NK-92 (cell line): Measurements from ENCODE around the gene TRIM72.
"Not testable (repeated sequence)": the region's sequence is repeated elsewhere in the genome, so short reads cannot be mapped to it uniquely, and the experiment has no call there.

Source experiments
- DNase-seq: peaks from one replicate; lab custom pipeline; 2025; ENCODE audit not compliant: unreplicated experiment; lab: John Stamatoyannopoulos, UW

The TRIM72 gene

DNA sequence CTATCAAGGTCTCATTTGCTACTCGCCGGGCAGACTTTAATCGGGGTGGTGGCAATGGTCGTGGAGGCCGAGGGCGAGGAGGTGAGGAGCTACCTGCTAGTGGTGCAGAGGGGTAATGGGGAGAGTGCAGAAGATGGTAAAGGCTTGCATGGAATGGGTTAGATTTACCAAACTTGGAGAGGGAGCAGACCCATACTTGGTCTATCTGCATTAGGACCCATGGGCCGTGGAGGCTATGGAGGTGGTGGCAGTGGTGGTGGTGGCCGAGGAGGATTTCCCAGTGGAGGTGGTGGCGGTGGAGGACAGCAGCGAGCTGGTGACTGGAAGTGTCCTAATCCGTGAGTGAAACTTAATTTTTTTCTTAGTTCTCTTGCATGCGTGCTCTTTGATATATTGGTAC lies 23.9 kb upstream of the TRIM72 start:
- DNase-seq = no peak

DNA sequence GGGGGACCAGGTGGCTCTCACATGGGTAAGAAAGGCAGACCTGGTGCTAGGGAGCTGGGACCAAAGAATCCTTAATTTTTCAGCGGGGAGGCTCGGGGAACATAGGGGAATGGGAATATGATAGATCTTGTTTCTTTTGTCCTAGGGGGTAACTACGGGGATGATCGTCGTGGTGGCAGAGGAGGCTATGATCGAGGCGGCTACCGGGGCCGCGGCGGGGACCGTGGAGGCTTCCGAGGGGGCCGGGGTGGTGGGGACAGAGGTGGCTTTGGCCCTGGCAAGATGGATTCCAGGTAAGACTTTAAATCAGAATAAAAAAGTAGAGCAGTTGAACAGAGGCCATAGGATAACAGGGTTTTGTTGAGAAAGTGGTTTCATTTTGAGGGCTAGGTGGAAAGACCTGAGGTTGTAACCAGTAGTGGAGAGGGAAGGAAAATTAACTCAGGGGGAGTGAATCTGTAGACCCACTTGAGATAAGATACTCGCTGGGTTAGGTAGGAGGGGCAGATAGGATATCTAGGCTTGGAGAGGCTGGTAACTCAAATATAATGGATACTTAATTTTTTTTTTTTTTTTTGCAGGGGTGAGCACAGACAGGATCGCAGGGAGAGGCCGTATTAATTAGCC lies 23.0 kb upstream of the TRIM72 start:
- no peak for DNase-seq

DNA sequence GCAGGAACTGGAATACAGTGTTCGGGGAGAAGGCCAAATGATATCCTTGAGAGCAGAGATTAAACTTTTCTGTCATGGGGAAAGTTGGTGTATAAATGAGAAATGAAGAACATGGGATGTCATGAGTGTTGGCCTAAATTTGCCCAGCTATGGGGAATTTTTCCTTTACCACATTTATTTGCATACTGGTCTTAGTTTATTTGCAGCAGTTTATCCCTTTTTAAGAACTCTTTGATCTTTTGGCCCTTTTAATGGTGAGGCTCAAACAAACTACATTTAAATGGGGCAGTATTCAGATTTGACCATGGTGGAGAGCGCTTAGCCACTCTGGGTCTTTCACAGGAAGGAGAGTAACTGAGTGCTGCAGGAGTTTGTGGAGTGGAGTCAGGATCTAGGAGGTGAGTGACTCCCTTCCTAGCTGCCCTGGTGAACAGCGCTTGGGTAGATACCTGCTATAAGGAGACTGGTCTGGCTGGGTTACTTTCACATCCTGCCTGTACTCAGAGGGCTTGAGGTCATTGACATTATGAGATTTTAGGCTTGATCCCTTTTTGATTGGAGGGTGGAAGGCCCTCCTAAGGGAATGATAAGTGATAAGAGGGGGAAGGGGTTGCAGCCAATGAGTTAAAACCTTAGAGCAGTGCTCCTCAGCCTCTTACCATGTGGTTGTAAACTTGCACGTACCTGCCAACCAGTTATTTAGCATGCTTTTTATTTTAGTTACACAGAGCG lies 22.1 kb upstream of the TRIM72 start:
- no peak for DNase-seq

DNA sequence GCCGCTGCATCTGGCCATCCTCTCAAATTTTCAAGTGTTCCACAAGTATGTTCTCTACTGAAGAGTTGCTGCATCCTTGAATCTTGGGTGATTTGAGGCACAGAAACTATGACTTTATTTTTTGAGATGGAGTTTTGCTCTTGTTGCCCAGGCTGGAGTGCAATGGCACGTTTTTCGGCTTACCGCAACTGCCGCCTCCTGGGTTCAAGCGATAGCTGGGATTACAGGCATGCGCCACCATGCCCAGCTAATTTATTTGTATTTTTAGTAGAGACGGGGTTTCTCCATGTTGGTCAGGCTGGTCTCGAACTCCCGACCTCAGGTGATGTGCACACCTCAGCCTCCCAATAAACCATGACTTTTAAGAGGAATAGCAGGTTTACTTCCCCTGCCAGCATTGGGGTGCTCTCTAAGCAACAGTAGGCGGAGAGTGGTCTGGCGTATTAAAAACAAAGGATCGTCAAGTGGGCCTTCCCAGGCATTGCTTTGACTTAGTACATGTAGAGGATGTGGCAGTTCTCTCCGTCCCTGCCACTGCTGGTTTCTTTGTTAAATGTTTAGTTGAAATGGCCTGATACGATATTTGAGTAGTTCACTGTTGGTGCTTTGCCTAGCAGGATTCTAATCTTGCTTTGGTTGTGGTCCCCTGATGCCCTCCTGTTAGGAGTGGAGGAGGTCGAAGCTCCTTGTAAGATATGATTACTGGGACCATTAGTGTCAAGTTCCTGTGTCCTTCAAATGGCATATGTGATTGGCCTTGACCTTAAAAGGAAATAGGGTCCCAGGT lies 20.9 kb upstream of the TRIM72 start:
- no peak for DNase-seq

DNA sequence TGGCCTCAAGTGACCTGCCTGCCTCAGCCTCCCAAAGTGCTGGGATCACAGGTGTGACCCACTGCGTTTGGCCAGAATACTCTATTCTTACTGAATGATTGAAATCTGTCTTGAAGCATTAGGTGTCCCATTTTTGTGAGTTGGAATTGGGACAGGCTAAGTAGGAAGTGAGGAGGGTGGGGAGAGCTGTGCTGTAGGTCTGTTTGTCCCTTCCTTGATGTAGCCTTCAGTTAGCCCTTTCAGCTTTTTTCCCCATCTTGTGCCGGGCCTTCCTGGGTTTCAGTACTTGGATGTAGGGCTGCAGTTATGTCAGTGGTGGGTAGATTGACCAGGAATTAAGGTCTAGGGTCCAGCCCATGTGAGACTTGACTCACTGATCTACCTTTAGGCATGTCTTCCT lies 20.0 kb upstream of the TRIM72 start:
- DNase-seq = no peak

DNA sequence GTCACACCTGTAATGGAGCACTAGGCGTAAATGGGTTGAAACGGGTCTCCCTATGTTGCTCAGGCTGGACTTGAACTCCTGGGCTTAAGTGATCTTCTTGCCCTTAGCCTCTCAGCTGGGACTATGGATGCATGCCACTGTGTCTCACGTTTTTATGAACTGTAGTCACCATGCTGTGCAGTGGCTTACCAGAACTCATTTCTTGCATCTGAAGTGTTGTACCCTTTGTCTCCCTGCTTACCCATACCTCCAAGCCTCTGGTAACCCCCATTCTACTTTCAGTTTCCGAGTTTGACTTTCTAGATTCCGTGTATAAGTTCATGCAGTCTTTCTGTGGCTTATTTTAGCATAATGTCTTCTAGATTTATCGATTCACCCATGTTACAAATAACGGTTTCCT lies 19.0 kb upstream of the TRIM72 start:
- no peak for DNase-seq

DNA sequence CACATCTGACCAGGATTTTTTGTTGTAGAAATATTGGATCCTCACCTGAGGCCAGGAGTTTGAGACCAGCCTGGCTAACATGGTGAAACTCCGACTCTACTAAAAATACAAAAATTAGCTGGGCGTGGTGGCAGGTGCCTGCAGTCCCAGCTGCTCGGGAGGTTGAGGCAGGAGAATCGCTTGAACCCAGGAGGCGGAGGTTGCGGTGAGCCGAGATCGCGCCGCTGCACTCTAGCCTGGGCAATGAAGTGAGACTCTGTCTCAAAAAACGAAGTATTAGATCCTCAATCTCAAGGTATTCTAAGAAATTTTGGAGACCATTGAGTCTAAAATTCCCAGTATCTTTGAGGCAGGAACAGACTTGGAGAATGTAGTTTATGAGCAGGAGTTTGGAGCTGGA lies 18.1 kb upstream of the TRIM72 start:
- not testable (repeated sequence) for DNase-seq

DNA sequence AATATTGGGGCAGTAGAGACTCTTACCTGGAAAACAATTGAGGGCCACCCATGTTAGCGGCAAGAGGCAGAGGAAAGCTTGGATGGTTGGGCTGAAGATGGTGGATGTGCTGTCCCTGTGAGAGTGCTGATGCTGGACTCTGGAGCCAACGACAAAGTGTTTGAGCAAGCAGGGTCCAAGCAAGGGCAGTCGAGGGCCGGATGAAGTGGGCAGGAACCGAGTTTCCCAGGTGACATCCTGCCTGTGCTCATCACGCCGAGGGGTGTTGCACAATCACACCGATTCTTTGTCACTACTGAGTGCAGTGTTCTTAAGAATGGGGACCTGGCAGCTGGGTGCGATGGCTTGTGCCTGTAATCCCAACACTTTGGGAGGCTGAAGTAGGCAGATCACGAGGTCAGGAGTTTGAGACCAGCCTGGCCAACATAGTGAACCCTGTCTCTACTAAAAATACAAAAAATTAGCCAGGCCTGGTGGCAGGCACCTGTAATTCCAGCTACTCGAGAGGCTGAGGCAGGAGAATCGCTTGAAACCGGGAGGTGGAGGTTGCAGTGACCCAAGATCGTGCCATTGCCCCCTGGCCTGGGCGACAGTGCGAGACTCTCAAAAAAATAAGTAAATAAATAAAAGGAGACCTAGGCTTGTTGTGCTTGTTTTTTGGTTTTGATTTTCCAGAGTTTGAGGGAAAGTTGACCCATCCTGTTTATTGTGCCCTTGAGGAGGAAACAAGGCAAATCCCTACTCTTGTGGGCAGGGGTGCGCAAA lies 17.4 kb upstream of the TRIM72 start:
- no peak for DNase-seq

DNA sequence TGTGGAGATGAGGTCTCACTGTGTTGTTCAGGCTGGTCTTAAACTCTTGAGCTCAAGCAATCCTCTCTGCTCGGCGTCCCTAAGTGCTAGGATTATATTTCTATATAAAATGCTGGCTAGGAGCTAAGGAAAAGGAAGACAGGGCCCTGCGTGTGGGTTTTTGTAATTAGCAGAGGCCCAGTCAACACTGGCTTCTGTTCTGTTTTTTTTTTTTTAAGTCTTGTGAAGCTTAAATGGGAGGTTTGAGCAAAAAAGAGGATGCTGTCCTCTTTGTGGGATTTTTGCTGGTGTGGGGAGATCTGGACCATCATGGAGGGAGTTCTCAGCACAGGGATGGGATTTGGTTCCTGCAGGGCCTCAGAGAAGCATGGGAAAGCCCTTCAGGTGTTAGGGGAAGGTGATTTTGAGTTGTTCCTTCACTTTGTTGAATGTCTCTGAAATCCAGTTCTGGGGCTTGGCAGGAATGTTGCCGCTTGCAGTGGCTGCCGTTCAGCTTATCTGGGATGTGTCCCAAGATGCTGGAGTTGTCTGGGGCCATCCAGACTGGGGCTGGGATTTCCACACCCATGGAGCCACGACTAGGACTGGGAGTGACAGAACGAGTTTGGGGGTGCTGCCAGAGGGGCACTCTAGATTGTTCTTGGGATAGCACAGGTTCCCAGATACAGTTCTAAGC lies 15.6 kb upstream of the TRIM72 start:
- DNase-seq = no peak

DNA sequence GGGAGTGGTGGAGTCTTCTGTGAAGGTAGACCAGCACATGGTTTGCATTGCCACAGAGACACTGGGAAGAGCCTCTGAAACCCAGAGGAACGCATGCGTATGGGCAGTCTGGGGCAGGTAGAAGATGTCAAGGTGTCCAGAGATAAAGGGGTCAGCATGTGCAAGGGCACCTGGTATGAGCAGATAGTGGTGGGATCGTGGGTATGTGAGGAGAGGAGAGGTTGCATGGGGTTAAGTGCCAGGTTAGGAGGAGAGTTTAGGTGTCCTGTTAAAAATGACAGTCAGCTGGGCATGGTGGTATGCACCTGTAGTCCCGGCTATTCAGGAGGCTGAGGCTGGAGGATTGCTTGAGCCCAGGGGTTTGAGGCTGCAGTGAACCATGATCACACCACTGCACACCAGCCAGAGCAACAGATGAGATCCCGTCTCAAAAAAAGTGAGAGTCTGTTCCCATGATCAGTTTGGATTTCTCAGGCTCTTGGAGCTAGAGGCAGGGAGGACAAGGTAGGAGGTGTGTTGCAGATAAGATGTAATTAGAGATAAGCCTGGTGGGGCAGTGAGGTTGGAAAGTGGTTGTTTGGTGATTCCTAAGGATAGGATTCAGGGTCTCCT lies 14.4 kb upstream of the TRIM72 start:
- DNase-seq = no peak

DNA sequence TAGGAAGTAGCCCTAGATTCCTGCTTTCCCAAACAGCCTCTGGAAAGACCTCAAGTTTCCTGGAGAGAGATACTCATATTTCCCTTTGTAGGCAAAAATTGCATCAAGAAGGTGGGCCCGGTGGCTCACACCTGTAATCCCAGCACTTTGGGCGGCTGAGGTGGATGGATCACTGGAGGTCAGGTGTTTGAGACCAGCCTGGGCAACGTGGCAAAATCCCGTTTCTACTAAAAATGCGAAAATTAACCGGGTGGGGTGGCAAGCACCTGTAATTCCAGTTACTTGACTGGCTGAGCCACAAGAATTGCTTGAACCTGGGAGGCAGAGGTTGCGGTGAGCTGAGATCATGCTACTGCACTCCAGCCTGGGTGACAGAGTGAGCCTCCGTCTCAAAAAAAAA lies 13.8 kb upstream of the TRIM72 start:
- DNase-seq = not testable (repeated sequence)

DNA sequence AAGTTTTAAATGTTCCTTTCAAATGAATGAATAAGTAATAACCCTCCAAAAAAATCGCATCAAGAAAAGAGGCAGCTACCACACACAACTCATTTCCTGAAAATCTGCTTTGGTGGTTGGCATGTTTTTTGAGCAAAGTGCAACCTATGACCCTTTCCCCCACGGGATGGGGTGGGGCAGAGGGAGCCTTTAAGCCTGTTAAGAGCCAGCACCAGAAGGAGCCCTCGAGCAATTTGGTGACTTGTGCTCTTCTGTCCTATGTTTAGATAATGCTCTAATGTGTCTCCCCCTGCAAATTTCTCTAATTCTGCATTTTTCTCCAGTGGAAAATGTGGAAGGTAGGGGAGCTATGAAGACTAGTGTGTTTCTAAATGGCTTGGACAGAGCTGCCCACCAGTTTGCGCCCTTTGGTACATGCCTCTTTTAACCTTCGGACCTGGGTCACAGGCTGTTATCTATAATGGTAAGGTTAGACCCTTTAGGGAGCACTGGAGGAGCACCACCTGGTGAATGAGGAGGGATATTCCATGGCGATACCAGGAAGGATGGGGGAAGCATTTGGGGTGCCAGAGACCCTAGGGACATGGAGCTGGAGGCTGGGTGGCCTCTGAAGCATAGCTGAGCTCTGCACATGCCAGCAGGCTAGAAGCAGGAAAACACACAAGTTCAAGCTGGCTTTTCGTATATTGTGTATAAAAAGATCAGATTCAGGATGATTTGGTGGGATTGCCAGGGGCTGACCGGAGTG lies 12.9 kb upstream of the TRIM72 start:
- DNase-seq = no peak

DNA sequence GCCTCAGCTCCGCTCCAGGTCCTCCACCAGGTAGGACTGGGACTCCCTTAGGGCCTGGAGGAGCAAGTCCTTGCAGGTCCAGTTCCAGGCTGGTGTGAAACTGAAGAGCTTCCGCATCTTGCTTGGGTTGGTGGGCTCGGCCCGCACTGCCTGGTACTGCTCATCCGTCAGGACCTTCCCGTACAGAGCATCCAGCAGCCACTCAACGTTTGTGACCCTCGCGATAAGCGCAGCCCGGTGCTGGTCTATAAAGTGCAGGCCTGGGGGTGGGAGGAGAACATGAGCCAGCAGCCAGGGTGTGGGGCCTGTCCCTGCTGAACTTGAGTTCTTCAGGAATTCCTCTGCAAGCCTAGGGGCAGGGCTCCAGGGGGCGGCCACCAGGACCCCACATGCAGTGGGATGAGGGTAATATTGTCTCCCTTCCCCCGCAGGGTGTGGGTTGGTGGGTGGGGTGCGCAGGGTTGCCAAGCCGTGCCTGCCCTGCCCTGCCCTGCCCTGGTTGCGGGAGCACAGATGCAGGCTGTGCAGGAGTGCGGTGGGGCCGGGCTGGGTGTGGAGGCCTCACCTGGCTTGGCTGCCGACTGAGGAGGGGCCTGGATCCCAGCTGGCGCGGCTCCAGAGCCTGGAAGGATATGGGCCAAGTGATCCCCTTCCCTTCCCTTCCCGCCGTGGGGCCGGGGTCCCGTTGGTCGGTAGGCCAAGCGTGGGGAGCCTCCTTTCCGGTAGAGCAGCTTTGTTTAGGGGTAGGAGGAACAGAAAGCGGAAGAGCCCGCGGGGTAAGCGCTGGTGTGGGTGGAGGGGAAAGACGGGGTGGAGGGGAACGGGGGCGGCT lies 12.1 kb upstream of the TRIM72 start:
- DNase-seq = no peak

DNA sequence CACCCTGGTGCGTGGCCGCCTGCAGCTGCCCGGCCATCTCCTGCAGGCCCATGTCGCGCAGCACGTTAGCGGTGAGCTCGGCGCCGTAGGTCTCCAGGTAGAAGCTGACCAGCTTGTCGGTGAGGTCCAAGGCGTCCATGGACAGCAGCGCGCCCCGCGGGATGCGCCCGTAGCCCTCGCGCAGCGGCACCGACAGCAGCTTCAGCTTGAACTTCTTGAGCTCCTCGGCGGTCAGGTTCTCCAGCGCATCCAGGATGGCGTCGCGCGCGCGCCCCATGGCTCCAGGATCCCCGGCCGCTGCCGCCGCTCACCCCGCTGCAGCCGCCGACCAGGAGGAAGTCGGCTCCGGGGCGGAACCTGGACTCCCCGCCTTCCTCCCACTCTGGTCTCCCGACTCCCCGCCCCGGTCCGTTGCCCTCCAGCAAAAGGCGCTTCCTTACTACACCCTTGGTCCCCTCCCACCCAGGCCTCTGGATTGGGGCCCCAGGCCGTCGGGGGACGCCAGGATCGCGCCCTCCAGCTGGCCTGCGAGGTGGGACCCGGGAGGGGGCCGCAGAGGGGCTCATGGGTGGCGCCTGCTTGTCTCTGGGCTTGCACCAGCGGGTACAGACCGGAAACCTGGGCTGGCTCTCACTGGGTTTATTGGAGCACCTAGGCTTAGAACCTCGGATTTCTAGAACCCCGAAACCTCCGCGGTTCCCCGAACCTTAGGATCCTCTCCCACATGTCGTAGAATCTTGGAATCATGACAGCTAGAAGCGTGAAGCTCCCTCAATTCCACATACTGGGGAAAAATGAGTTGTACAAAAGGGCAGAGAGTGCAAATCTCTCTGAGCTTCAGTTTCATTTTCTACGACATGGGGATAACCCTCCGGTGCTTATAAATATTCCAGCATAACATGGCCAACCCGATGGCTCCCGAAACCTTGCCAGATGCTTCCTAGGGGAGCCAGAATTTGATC lies 11.2 kb upstream of the TRIM72 start, which contains the start of gene PYCARD:
Gene PYCARD (minus strand): TSS at position 347 of the 962 bp plus-strand sequence. CDS start 70 bp downstream, at position 277.
- DNase-seq = no peak

DNA sequence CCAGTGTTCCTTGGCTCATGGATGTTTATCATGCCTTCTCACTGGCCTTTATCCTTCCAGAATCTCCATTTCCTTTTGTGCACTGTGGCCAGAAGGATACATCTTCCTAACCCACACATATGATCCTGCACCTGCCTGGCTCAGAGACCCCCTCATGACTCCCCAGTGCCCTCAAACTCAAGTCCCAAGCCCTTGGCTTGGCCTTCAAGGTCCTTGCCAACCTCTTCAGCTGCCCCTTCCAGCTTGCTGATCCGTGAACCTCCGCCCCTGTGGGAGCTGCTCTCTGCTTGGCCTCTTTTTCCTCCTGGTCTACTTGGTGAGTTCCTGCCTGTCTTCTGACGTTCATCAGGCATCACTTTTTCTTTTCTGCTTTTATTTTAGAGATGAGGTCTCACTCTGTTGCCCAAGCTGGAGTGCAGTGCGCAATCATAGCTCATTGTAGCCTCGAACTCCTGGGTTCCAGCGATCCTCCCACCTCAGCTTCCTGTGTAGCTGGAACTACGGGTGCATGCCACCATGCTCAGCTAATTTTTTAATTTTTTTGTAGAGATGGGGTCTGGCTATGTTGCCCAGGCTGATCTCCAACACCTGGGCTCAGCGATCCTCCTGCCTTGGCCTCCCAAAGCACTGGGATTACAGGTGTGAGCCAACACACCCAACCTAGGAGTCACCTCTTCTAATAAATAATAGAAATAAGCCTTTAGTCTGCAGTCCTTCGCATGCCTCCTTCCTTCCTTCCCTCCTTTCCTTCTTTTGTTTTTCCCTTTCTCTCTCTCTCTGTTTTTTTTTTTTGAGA lies 8.8 kb upstream of the TRIM72 start:
- DNase-seq = no peak

DNA sequence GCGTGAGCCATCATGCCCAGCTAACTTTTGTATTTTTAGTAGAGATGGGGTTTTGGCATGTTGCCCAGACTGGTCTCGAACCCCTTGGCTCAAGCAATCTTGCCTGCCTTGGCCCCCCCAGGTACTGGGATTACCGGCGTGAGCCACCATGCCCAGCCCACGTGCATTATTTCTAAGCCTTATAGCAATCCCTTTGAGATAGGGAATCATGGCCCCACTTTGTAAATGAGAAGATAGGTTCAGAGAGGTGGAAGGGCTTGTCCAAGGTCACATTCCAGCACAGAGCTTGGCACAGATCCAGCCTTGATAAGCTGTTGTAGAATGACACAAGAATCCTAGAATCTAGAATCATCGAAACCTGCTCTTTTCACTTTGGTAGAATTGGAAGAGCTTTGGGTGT lies 7.1 kb upstream of the TRIM72 start:
- DNase-seq = no peak

DNA sequence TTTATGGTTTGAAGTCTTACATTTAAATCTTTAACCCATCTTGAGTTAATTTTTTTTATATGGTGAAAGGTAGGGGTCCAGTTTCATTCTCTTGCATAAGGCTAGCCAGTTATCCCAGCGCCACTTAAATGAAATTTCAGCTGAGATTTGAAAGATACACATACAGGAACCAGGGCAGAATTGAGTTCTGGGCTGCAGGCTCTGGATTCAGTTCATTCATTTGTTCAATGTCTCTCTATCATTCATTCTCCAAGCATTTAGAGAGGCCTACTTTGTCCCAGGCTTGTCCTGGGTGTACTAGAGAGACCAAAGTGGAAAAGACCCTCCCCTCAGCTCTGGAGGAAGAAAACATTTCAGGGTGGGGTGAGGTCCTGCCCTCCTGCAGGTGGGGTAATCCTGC lies 577 bp upstream of the TRIM72 start:
- no peak for DNase-seq
